Endothelial cell of umbilical vein (primary cell): ENCODE measurements around the gene SPINT3. TPM values are rescaled to one million over a fixed set of nuclear protein-coding genes. Genes with fewer than 3 reads are reported as not detected.

Experiments
- BruUV-seq: library from RNA; stranded (reverse); fragments of 400-500 nt; replicated peaks from 2 replicates; lab custom pipeline; 2021; lab: Mats Ljungman, UMichigan
- CTCF ChIA-PET: fragments of 300-600, 350-600 bp; sonication (Branson Sonifier 250); formaldehyde crosslinking; loops from one replicate; lab custom pipeline; 2021; ENCODE audit warnings: antibody characterized with exemption, inconsistent platforms; lab: Charles Lee
- POLR2A ChIA-PET: fragments of 300-600, 350-600 bp; sonication (Branson Sonifier 250); formaldehyde crosslinking; loops from one replicate; lab custom pipeline; 2021; ENCODE audit warnings: antibody characterized with exemption, inconsistent platforms; lab: Charles Lee
- DNase-seq: peaks from one replicate; pipeline ENCODE4 v3.0.0-alpha.2; 2011; ENCODE audit warnings: low read depth, low spot score
- FAIRE-seq: peaks from 2 replicates; lab custom pipeline; 2011; peaks lifted over from hg19 to GRCh38; lab: Jason Lieb, UNC
- H2AFZ ChIP-seq: 2 replicates; pipeline ENCODE4 v1.6.0; 2012; ENCODE audit warnings: low read depth, low read length, control low read depth, inconsistent platforms
- H3K27ac ChIP-seq: 2 replicates; pipeline ENCODE4 v1.5.1; 2011; ENCODE audit warnings: low read depth, mild to moderate bottlenecking, control low read depth, low read length, moderate library complexity; ENCODE audit not compliant: insufficient read depth
- H3K27me3 ChIP-seq, 2 experiments: 2 replicates each; pipeline versions ENCODE4 v1.6.0 to v1.6.1; 2011; ENCODE audit warnings: low read length in 2 of 2, mixed read lengths in 1 of 2; ENCODE audit not compliant: control insufficient read depth in 2 of 2, insufficient read depth in 2 of 2
- H3K36me3 ChIP-seq, 2 experiments: 2 replicates in 1 of 2; 3 replicates in 1 of 2; pipeline ENCODE4 v1.5.1; 2011; ENCODE audit warnings: low read length in 2 of 2, mild to moderate bottlenecking in 1 of 2, moderate library complexity in 1 of 2; ENCODE audit not compliant: control insufficient read depth in 2 of 2, insufficient read depth in 2 of 2; ENCODE audit errors: extremely low read depth in 1 of 2
- H3K4me1 ChIP-seq: 3 replicates; pipeline ENCODE4 v1.5.1; 2011; ENCODE audit warnings: mild to moderate bottlenecking, low read length; ENCODE audit not compliant: control insufficient read depth, insufficient read depth; ENCODE audit errors: extremely low read depth
- H3K4me2 ChIP-seq: 2 replicates; pipeline ENCODE4 v1.6.1; 2011; ENCODE audit warnings: low read length, control low read depth, mixed read lengths; ENCODE audit not compliant: insufficient read depth
- H3K4me3 ChIP-seq, 3 experiments: fragments of 200-600 bp in 1 of 3; sonication (generic), shearing (Covaris generic) in 1 of 3; replicated peaks in 1 of 3; 2 replicates each; pipeline ENCODE4 v1.5.1; 2011 to 2016; ENCODE audit warnings: control low read depth in 3 of 3, low read length in 3 of 3, mild to moderate bottlenecking in 2 of 3, inconsistent platforms in 1 of 3, low read depth in 1 of 3, moderate library complexity in 1 of 3; ENCODE audit not compliant: insufficient read depth in 1 of 3
- H3K79me2 ChIP-seq: 2 replicates; pipeline ENCODE4 v1.6.0; 2012; ENCODE audit warnings: low read length, inconsistent platforms; ENCODE audit not compliant: control insufficient read depth, insufficient read depth
- H3K9ac ChIP-seq: replicated peaks from 2 replicates; pipeline ENCODE3; 2011; ENCODE audit warnings: low read length, control low read depth; ENCODE audit not compliant: insufficient read depth; ENCODE audit errors: extremely low read depth
- H3K9me1 ChIP-seq: replicated peaks from 3 replicates; pipeline ENCODE4 v1.6.0; 2011; ENCODE audit warnings: mild to moderate bottlenecking, low read length; ENCODE audit not compliant: control insufficient read depth, insufficient read depth; ENCODE audit errors: extremely low read depth
- H3K9me3 ChIP-seq: replicated peaks from 2 replicates; pipeline ENCODE4 v1.5.1; 2012; ENCODE audit warnings: low read length, inconsistent platforms; ENCODE audit not compliant: control insufficient read depth, insufficient read depth
- H4K20me1 ChIP-seq: replicated peaks from 2 replicates; pipeline ENCODE3; 2011; ENCODE audit warnings: mild to moderate bottlenecking, low read length; ENCODE audit not compliant: control insufficient read depth, insufficient read depth; ENCODE audit errors: extremely low read depth
- CTCF ChIP-seq, 2 donors: IDR thresholded peaks; 1 replicate in 1 of 2; 2 replicates in 1 of 2; pipeline ENCODE4 v1.5.1; 2011; ENCODE audit warnings: low read length in 2 of 2, mild to moderate bottlenecking in 2 of 2, moderate library complexity in 2 of 2, control low read depth in 1 of 2, inconsistent platforms in 1 of 2, low read depth in 1 of 2; ENCODE audit not compliant: insufficient read depth in 1 of 2; ENCODE audit errors: extremely low read depth in 1 of 2
- EZH2 ChIP-seq: IDR thresholded peaks from 2 replicates; pipeline ENCODE4 v1.6.1; 2012; ENCODE audit warnings: borderline replicate concordance, low read depth, mild to moderate bottlenecking, moderate library complexity, low read length, inconsistent platforms; ENCODE audit not compliant: severe bottlenecking
- FOS ChIP-seq: IDR thresholded peaks from 2 replicates; pipeline ENCODE4 v1.6.1; 2011; ENCODE audit warnings: mild to moderate bottlenecking, low read length, moderate library complexity, borderline replicate concordance; ENCODE audit not compliant: insufficient read depth
- GATA2 ChIP-seq: IDR thresholded peaks from 2 replicates; pipeline ENCODE4 v1.7.0; 2011; ENCODE audit warnings: low read depth, mild to moderate bottlenecking, moderate library complexity, mixed read lengths, low read length; ENCODE audit not compliant: insufficient read length, insufficient read depth
- JUN ChIP-seq: IDR thresholded peaks from 2 replicates; pipeline ENCODE4 v1.6.1; 2011; ENCODE audit warnings: borderline replicate concordance, low read depth; ENCODE audit not compliant: insufficient read length, insufficient read depth
- MAX ChIP-seq: IDR thresholded peaks from 2 replicates; pipeline ENCODE4 v1.6.1; 2011; ENCODE audit not compliant: insufficient read depth, insufficient read length
- POLR2A ChIP-seq: IDR thresholded peaks from 2 replicates; pipeline ENCODE4 v1.6.1; 2012; ENCODE audit warnings: low read depth, mild to moderate bottlenecking, control low read depth, low read length
- POLR2AphosphoS5 ChIP-seq: IDR thresholded peaks from 2 replicates; pipeline ENCODE4 v1.6.1; 2012; ENCODE audit warnings: low read depth, mild to moderate bottlenecking, control low read depth, low read length, moderate library complexity; ENCODE audit not compliant: insufficient read depth
- dilution Hi-C: fragments of 300-500 bp; cut with MboI; formaldehyde crosslinking; loops from one replicate; pipeline ENCODE4 v1.15.0; 2019; ENCODE audit warnings: low sequenced_read_pairs; ENCODE audit not compliant: extremely low pct_ligation_motif_present
- intact Hi-C: fragments of 100-400 bp; cut with micrococcal nuclease; formaldehyde crosslinking; loops from one replicate; pipeline ENCODE4 v1.10.0; 2022
- polyA plus RNA-seq, 4 experiments: library from polyadenylated mRNA; depleted of rRNA in 3 of 4; stranded (reverse) in 3 of 4; unstranded in 1 of 4; fragments of >200 nt; gene quantifications; 2 replicates each; pipeline versions ENCODE4 v1.2.1 to v1.2.3, GENCODE V29; 2011 to 2012; ENCODE audit warnings: missing spikeins in 1 of 4
- total RNA-seq: library from RNA; stranded (reverse); gene quantifications from 2 replicates; pipeline ENCODE4 v1.2.3, GENCODE V29; 2021

Gene SPINT3
- total and polyA plus RNA-seq, 2 donors (not counting 3 experiments of a cell fraction or from before 2014, with no cell fraction given): not detected

- BruUV-seq: no TSS peak
- Histone ChIP-seq H3K36me3 (no peaks in the 10 kb centered on the region), H3K27ac (no peak overlapping the region), H3K4me1 (no peaks in the 10 kb centered on the region), H3K79me2 (no peaks in the 10 kb centered on the region), H4K20me1 (no peaks in the 10 kb centered on the region), H3K4me2 (no peak overlapping the region), H3K9me1 (no peaks in the 10 kb centered on the region), H3K9me3 (no peaks in the 10 kb centered on the region), H3K4me3 (no peak overlapping the region), H3K9ac (no peak overlapping the region), H2AFZ (no peak overlapping the region), H3K27me3 (peaks cover 3 to 6% of the 10 kb centered on the region in 2 experiments)
- FAIRE-seq (no peak), DNase-seq (no peak)
- dilution Hi-C loops (no loop called here), intact Hi-C loops (no loop called here)
- POLR2A ChIA-PET: no interaction called here
- CTCF ChIA-PET: interaction anchor here (1.3 kb wide), 1 partner anchor 48 kb away, joined by 3 read pairs; no protein-coding TSS in a partner anchor
- no peak for TF ChIP-seq FOS
- TF ChIP-seq CTCF (IDR thresholded peaks at IDR 0.05; ENCODE audit: extremely low read depth in 1 of 2, insufficient read depth in 1 of 2, low read depth in 1 of 2, low read length in 2 of 2): no peak
- TF ChIP-seq JUN: no peak
- TF ChIP-seq GATA2: no peak
- TF ChIP-seq MAX: no peak
- TF ChIP-seq POLR2A: no peak
- TF ChIP-seq POLR2AphosphoS5: no peak
- TF ChIP-seq EZH2: no peak
Observed at GRCh38 chr20:45497971-45498494, 17.4 kb downstream of the SPINT3 start.
